NK-92 (cell line): ENCODE measurements around the gene TUBA1B.
"Not testable (repeated sequence)": the region's sequence is repeated elsewhere in the genome, so short reads cannot be mapped to it uniquely, and the experiment has no call there.

Experiments
- DNase-seq: peaks from one replicate; lab custom pipeline; 2025; ENCODE audit not compliant: unreplicated experiment; lab: John Stamatoyannopoulos, UW

Gene TUBA1B

DNA sequence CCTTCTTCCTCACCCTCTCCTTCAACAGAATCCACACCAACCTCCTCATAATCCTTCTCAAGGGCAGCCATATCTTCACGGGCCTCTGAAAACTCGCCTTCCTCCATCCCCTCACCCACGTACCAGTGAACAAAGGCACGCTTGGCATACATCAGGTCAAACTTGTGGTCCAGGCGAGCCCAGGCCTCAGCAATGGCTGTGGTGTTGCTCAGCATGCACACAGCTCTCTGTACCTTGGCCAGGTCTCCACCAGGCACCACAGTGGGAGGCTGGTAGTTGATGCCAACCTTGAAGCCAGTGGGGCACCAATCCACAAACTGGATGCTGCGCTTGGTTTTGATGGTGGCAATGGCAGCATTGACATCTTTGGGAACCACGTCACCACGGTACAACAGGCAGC, 3.2 kb downstream of the TUBA1B start:
- DNase-seq, result not testable (repeated sequence)

DNA sequence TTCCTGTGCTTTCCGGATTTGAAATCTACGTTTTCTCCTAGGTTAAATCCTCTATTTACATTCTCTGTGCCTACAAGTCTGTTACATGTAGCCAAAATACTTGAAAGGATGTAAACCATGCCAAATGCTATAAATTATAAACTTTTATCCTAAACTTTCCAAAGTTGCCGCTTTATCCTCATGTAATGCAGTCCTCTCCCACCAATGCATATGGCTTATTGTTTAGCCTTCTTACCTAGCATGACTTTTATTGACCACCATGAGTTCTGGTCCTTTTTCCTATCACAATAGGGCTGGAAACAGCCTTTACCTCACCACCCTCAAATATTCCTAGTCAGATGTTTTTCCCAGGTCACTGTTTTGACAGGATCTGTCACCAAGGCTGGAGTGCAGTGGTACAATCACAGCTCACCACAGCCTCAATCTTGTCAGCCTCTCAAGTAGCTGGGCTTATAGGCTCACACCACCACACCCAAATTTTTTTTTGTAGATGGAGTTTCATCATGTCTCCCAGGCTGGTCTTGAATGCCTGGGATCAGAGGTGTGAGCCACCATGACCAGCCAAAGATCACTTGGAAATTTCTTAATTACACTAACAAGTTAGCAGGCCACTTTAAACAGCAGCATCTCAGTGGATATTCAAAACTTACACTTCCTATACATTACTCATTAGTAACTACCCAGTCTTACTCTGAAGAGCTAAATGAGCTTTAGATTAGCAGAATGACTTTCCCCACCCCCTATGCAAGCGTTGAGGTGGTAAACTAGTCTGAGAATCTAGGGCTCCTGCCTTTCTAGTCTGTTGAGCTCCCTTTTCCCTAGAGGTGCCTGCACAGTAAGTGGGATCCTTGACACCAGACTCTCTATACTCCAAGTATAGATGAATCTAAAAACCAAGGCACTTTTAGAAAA, 4.1 kb downstream of the TUBA1B start:
- no peak for DNase-seq

DNA sequence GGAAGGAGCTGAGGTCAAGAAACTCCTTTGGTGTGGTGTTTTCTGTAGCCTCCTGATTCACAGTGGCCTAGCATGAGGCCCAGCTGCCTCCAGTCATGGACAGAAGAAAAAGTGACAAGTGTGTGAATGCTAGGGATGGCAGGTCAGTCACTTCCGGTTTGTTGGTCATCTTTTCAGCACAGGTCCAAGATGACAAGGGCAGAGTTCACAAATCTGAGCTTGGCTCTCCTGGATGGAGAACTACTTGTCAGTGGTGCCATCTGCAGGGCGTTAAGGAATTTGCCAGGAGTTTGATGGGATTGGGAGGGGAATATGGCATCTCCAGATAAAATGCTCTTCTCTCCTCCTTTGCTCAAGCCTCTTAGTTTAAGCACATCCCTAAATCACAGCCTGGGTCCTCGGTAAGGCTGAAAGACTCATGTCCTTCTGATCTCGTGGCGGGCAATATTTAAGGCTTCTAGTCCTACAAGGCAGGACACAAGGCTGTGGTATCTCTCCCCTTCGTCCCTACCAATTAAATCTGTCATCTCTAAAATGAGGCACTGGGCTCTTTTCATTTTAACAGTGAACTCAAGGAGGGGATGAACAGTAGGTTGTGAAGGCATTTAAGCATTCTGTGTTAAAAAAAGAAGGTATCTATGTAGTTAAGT, 10.0 kb downstream of the TUBA1B start:
- no peak for DNase-seq

DNA sequence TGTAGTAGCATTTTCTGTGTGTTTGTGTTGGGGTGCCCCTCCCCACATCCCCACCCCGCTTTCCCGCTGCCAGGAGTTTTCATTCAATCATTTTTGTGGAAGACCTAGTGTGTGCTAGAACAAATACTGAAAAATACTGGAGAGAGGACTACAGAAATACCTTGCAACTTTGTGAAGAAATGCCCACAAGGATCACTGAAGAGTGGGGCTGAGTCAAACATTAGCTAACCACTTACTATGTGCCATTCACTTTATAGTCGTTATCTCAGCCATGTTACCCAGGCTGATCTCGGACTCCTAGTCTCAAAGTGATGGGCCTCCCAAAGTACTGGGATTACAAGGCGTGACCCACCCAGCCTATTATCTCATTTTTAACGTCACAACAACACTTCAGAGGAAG, 20.0 kb downstream of the TUBA1B start:
- no peak for DNase-seq

DNA sequence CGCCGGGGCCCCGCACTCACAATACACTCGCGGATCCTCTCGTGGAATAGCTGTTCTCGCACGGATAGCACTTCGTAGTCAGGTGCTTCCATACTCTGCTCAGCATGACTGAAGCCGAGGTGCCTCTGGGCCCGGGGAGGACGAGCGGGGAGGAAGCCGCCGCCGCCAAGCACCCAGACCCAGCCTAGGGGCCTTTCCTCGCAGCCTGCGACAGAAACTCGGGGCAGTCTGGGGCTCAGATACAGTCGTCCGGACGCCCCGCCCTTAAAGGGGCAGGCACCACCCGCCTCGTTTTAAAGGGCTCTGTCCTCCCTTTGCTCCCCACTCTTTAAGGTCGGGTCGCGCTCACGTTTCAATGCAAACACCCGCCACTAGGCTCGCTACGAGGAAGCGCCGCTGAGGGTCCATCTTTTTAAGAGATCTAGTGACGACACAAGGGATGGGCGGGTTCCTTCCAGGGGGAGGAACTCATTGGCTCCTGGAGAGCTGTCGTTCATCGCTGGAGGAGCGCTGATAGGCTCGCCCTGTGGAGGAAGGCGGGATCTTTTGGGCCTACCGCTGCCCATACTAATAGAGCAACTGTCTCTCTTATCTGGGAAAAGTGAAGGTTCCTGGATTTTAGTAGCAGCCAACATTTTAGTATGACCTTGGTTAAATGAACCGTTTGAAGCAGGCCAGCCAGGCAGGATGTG, 20.6 kb downstream of the TUBA1B start, which contains the start of gene LMBR1L:
LMBR1L (minus strand) TSS at position 384 of the 692 bp plus-strand sequence; CDS start at position 92, 292 bp downstream.
- DNase-seq, result peak; percentile 72

DNA sequence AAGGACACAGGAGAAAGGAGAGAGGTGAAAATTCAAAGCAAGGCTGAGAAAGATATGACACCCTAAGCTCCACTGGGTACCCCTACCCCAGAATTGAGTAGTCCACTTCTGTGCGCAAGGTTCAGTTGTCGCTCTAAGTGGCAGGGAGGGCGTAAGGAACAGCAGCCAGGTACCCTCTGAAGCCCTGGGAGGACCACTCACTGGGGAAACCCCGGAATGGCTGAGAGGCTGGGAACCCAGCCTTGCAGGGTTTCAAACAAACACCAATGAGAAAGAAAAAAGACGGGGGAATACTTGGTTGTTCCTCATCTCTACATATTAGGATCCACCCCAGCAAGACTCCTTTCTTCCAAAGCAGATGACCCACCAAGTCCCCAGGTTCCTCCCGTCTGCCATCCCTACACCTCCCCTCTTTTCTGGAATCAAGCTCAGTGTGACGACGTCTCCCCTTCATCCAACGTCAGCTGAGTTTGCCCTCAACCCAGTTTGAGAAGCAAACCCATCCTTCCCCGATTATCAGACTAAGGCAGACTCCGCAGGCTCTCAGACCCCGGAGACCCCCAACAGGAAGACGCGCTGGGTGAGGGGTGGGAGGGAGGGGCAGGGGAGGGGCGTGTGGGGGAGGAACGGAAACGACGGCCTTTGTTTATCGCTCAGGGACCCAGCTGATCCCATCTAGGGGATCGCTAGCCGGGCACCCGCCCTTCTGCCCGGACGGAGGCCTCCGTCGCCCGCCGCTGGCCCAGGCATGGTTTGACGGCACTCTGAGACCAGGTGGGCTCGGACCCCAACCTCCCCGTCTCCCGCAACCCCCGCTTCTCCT, 21.3 kb downstream of the TUBA1B start:
- DNase-seq, result no peak

DNA sequence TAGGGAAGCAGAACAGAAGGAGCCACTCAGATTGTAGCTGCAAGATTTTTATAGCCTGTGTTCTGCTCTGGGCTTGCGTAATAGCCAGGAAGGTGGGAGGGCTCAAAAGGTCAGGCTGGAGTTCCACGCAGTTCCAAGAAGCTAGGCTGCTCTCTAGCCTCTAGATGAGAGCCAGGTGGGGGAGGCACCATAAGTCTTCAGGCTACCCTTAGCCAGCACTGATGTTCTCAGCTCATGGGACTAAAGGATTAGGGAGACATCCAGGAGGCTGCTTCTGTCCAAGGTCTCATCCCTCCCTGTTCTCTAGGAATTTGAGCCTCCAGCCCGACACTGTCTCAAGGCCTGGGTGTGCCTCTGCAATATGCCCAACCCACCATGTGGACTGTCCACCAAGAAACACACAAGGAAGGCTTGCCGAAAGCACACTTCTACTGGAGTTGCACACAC, 22.2 kb downstream of the TUBA1B start:
- DNase-seq, result no peak

DNA sequence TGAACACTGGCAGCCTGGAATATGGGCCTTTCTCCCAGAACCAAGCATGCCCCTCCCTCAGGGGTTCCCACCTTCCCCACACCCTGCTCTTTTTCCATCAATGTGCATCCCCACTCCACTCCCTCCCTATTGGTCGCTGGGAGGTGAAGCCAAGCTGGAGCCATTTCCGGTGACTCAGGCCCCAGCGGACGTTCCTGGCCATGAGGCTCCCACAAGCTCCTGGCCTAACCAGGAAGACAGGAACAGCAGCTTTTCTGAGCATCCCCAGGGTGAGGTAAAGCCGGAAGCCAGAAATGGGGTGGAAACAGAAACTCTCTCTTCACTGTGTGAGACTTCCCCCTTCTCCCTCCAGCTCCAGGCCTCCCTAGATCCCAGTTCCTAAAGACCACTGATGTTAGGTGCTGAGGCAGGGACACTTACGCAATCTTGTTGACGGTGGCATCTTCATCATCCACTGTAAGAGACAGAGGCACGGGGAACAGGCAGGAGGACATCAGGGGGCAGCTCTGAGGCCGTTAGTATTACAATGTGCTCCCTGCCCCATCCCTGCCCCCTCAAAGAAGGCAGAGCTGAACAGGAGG, 25.6 kb downstream of the TUBA1B start:
- DNase-seq, result no peak

DNA sequence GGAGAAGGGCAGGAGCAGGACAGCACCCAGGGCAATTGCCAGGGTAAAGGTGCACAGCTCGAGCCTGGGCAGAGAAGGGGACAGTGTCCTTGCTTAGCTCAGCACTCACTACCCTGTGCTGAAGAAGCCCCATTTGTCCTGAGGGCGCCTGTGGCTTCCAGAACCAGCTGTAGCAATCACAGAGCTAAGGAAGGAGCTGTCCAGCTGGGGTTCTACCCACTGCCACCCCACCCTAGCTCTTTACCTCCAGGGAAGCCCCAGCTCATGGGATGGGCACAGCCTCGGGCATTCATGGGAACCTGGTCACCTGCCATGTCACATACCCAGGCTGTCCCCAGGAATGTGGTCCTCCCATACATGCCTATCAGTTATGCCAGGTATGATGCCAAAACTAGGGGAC, 26.4 kb downstream of the TUBA1B start:
- no peak for DNase-seq

DNA sequence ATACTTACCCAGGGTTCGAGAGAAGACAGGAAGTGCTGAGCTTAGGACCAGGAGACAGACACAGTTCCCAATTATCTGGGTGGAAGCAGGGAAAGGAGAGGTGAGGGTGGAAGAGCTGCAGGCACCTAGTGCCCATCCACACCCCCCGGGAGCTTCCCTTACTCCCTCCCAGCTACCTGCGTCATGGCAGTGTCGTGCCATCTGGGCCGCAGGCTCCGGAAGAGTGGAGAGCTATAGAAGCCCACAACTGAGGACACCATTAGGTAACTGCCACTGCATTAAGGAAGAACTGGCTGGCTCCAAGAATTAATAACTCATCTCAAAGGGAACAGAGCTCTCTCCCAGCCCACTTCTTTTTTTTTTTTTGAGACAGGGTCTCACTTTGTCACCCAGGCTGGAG, 30.8 kb downstream of the TUBA1B start:
- no peak for DNase-seq

DNA sequence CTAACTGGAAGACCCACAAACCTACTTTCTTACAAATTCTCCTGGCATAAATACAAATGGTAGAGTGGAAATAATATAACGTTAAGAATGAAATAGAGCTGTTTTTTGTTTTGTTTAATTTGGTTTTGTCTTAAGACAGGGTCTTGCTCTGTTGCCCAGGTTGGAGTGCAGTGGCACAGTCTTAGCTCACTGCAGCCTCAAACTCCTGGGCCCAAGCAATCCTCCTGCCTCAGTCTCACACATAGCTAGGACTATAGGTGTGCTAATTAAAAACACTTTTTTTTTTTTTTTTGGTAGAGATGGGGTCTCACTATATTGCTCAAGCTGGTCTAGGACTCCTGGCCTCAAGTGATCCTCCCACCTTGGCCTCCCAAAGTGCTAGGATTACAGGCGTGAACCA, 32.5 kb downstream of the TUBA1B start:
- DNase-seq, result no peak

DNA sequence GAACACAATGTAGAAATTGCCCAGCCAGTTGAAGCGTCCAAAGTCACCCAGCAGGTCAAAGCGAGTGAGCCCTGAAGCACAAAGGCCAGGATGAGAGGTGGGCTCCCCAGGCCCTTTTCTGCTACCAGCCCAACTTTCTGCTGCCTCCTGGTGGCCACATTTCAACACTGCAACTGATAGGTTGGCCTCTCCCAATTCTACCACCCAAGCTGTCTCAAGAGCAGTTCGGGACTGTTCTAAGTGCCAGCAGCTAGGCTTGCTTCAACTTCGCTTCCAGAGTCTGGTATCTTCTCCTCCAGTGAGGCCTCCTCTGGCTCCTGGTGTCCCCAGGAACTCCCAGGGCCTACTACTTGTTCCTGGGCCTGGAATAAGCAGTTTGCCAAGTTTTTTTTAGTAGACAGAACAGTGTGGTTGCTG, 33.2 kb downstream of the TUBA1B start:
- no peak for DNase-seq

DNA sequence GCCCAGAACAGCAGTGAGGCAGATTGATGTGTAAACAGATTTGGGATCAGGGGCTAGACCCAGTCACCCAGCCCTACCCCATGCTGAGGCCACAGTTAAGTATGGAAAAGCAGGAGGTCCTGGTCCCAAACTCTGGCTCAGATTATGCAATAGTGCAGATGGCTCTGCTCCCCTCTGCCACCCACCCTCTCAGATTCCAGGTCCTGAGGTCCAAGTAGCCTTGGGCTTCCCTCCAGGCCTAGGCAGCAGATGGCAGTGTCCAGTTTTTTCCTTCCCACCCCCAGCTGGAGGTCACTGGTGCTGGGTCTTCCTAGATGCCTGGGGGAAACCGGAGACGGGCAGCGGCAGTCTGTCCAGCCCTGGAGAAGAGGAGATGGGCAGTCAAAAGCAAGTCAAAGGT, 33.8 kb downstream of the TUBA1B start:
- no peak for DNase-seq

DNA sequence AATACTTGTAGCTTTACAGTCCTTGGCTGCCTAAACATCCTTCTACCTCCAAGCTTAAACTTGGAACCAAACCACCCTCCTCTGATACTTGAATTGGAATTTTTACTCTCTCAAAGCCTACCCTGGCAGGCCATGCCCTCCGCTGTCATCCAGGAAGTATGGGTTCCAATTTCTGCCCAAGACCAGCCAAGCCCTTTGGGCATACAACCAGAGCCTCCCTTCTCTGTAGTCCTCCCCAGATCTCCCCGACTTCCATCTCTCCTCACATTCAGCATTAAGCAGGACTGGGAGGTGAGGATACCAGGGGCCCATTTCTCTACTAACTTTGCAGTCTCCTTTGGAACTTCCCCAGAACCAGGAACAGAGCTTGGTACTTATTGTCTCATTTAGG, 36.2 kb downstream of the TUBA1B start:
- DNase-seq, result no peak

DNA sequence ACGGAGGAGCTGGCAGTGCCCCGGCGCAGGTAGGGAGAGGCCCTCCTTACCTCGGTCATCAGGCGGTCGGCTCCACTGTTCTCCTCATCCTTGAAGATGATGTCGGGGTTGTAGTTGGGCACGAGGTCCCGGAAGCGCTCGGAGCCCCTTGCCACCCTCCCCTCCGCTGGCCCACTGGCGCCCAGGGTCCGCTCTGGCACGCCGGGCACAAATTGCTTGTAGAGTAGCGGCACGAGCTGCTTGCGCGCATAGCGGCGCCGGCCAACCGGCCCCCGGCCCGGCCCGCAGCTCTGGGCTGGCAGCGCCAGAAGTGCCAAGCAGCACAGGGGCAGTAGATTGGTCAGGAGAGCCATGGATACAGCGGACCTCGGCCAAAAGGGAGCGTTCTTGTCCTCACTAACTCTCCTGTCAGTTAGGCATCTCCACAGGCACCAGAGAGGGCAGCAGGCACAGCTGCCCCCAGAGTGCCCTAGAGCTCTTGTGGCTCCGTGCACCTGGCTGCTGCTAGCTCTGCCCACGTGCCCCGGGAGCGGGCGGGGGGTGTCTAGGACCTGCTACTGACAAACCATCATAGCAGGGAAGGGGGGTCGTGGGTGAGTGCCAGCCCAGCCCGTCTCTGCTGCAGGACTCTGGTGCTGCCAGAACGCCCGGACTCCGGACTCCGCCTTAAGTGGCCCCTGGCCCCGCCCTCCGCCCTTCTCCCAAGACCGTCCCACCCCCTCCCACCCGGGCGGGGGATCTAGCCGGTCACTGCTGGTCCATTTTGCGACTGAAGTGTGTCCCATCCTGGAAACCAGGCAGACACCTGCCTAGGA, 36.8 kb downstream of the TUBA1B start, which contains the start of gene DHH:
DHH (minus strand) TSS at position 642 of the 815 bp plus-strand sequence; CDS start at position 353, 289 bp downstream.
- no peak for DNase-seq

DNA sequence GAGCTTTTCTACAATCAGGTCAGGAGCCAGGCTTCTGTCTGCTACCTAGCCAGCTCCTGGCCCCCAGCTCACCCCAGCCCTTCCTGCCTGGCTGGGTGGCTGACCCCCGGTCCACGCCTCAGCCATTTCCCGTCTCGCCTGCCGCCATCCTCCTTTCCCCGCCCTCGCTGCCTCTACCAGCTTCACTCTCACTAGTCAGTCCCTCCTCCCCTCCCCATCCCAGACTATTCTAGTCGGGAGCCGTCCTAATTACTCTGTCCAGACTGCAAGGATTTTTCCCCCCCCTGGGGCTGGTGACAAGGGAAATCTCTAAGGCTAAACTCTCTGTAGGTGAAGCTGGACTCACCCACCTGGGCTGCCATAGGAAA, 37.4 kb downstream of the TUBA1B start:
- DNase-seq, result no peak

DNA sequence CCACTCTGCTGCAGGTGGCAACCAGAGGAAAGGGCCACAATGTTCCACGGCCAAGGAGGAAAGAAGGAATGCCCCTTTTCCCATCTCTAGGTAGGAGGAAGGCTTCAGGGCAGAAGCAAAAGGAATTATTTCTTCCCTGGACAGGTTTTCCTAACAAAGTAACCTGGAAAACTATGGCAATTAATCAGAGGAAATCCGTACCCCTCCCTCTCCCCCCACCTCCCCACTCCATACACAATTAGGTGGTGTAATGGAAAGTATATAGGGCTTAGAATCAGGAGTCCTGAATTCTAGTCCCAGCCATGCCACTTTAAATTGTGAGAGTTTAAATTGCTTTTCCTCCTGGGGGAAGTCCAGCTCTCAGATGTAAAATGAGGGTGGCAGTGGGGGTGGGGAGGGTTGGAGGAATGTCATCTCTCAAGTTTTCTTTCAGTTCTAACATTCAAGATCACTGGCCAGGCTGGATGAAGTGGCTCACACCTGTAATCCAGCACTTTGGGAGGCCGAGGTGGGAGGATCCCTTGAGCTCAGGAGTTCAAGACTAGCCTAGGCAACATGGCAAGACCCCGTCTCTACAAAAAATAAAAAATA, 38.3 kb downstream of the TUBA1B start:
- no peak for DNase-seq

DNA sequence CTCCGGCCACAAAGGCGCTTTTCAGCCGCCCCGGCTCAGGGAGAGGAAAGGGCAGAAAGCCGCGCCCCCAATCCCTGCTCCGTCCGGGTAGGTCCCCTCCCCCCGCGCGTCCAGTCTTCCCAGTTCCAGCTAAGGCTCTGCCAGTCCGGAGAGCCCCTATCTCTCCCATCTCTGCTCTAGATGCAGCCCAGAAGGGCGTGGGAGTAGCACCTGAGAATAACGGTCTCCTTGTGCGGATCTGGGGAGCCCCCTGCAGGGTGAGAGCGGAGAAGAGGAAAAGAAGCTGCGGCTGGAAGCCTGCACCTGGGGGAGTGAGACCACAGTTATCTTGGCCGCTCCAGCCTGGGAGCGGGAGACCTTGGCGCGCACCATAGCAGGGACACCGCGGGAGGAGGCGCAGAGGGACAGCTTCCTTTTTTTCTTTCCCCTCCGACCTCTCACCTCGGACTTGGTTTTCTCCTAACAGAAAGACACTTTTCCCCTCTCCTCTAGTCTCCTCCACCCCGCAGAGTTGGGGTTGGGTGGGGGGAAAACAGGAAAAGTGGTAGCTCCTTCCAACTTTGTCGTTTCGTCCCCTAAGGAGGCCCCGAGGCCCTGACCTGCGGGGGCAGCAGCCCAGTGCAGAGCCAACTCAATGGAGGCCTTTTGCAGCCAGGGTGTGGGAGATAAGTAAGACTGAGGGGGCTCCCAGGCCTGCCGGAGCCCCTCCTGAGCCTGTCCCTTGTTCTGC, 38.9 kb downstream of the TUBA1B start:
- no peak for DNase-seq

DNA sequence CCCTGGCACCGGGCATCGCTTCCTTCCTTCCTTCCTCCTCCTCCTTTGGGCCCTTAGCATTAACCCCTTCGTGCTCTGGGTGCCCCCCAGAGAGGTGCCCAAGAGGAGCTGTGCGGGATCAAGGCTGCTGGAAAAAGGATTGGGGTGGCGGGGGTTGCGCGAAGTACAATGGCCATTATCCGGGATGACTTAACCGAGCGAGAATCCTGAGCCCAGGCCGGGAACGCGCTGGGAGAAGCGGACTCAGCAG, 39.4 kb downstream of the TUBA1B start:
- no peak for DNase-seq
